Stimulated activated CD8-positive, alpha-beta memory T cell treated with anti-CD3 and anti-CD28 coated beads, Interleukin-4, amount 100 ng/mL, for 1 hour (primary cell): ENCODE results near the gene PIK3R1.
"Not testable (repeated sequence)": the region's sequence is repeated elsewhere in the genome, so short reads cannot be mapped to it uniquely, and the experiment has no call there.

ENCODE experiments used
- DNase-seq, 2 donors: peaks; one replicate each; pipeline ENCODE4 v3.0.0-alpha.2; 2020; ENCODE audit warnings: low read depth in 2 of 2, low spot score in 1 of 2

PIK3R1 gene

GRCh38 chr5:68225188-68225910 is 9.8 kb downstream of the PIK3R1 start:
- DNase-seq: no peak

- DNase-seq: no peak
Observed at GRCh38 chr5:68225911-68226545, 10.5 kb downstream of the PIK3R1 start.

GRCh38 chr5:68226546-68227073 is 11.1 kb downstream of the PIK3R1 start:
- DNase-seq: no peak

GRCh38 chr5:68227532-68228160 is 12.1 kb downstream of the PIK3R1 start:
- no peak for DNase-seq

GRCh38 chr5:68229416-68229815 is 13.9 kb downstream of the PIK3R1 start:
- DNase-seq: no peak

- DNase-seq: no peak
Observed at GRCh38 chr5:68230285-68230684, 14.7 kb downstream of the PIK3R1 start.

GRCh38 chr5:68231414-68232076 is 16.0 kb downstream of the PIK3R1 start:
- DNase-seq: no peak

- no peak for DNase-seq
Observed at GRCh38 chr5:68232277-68232676, 16.7 kb downstream of the PIK3R1 start.

- no peak for DNase-seq
Observed at GRCh38 chr5:68233075-68233474, 17.5 kb downstream of the PIK3R1 start.

- DNase-seq: not testable (repeated sequence)
Observed at GRCh38 chr5:68235229-68235628, 19.7 kb downstream of the PIK3R1 start.

GRCh38 chr5:68237715-68238114 is 22.2 kb downstream of the PIK3R1 start:
- no peak for DNase-seq

- DNase-seq: peak; percentile 63 to 65
Observed at GRCh38 chr5:68239487-68239886, 23.9 kb downstream of the PIK3R1 start.

GRCh38 chr5:68240202-68240601 is 24.6 kb downstream of the PIK3R1 start:
- no peak for DNase-seq

GRCh38 chr5:68240771-68241170 is 25.2 kb downstream of the PIK3R1 start:
- DNase-seq: no peak

- no peak for DNase-seq
Observed at GRCh38 chr5:68242743-68243142, 27.2 kb downstream of the PIK3R1 start.

GRCh38 chr5:68243251-68243650 is 27.7 kb downstream of the PIK3R1 start:
- DNase-seq: no peak

- no peak for DNase-seq
Observed at GRCh38 chr5:68243681-68244080, 28.1 kb downstream of the PIK3R1 start.

GRCh38 chr5:68245319-68245718 is 29.8 kb downstream of the PIK3R1 start:
- DNase-seq: no peak

- no peak for DNase-seq
Observed at GRCh38 chr5:68246802-68247201, 31.2 kb downstream of the PIK3R1 start.

GRCh38 chr5:68247627-68248026 is 32.1 kb downstream of the PIK3R1 start:
- no peak for DNase-seq

GRCh38 chr5:68248896-68249295 is 33.3 kb downstream of the PIK3R1 start:
- DNase-seq: no peak

- DNase-seq: no peak
Observed at GRCh38 chr5:68249520-68249919, 34.0 kb downstream of the PIK3R1 start.
